SIG-M5 (cell line): ENCODE results near the gene SORT1.
"Not testable (repeated sequence)": the region's sequence is repeated elsewhere in the genome, so short reads cannot be mapped to it uniquely, and the experiment has no call there.

ENCODE experiments used
- DNase-seq: peaks from one replicate; lab custom pipeline; 2025; lab: John Stamatoyannopoulos, UW

The SORT1 gene

DNA sequence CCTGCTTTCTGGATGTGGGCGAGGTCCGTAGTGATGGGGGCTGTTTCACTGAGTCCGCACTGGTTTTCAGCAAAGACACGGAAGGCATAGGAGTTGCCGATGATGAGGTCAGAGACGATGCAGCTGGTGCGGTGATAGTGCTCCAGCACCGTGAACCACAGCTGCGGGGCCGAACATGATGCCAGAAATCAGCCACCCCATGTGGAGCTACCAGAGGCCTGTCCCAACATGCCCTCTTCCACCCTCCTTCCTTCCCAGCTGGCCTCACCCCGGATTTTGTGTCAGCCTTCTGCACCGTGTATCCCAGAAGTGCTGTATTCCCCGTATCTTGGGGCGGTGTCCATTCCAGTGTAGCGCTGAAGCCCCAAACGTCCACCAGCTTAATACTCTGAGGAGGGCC is 100.9 kb downstream of the SORT1 start:
- DNase-seq = no peak

DNA sequence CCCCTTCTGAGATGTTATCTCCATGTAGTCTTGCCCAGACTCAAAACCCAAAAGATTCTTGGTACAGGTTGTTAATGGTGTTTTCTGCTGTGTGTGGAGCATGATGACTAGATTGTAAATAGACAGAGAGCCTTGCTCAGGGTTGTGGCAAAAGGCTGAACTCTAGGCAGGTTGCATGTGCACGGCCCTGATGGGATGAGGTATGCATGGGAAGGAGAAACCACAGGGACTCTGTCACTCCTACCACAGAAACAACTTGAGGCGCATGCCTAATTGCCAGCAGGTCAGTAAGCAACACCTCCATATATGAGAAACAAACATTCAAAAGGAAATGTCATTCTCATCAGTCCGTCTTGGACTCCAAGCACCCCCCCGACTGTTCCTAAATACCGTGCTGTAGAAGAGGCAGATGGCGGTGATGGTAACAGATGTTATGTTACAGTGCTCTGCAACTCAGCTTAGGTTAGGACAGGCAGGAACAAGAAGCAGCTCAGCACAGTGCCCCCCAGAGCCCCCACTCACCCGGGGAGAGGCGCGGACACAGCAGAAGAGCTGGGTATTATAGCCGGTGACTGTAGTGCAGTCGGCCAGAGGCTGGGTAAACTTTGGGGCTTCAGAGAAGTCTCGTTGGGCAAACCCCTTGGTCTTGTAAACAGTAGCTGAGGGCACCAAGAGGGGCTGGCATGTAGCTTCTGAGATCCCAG is 101.9 kb downstream of the SORT1 start:
- no peak for DNase-seq

DNA sequence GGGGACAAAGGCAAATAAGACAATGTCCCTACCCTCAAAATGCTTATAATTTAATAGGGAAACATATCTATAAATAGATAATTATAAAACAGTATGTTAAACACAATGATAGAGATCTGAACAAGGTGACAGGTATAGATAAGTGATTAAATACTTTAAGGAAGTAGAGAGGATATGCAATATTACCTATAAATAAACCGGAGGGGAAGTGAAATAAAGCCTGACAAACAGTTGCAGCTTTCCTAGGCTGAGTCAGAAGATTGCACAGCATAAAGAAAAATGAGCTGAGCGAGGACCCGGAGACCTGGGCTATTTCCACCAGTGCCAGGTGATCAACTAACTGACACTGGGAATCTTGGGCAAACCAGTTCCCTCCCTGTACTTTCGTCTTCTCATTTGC is 103.2 kb downstream of the SORT1 start:
- no peak for DNase-seq

DNA sequence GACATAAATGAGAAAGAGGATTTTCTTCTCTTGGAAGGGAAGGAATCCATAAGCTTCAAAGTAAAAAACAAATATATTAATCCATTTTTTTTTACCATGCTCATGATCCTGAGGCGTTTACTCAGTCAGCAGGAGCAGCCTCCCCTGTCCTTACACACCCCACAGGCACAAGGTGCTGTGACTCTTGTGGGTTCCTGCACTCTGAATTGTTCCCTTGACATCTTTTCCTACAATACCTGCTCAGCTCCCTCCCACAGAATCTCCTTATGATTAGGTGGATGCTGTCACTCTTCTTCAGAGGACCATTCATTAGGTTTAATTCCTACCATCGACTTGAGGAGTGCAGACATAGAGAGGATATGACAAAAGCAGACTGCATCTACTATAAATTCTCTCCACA is 104.7 kb downstream of the SORT1 start:
- no peak for DNase-seq

DNA sequence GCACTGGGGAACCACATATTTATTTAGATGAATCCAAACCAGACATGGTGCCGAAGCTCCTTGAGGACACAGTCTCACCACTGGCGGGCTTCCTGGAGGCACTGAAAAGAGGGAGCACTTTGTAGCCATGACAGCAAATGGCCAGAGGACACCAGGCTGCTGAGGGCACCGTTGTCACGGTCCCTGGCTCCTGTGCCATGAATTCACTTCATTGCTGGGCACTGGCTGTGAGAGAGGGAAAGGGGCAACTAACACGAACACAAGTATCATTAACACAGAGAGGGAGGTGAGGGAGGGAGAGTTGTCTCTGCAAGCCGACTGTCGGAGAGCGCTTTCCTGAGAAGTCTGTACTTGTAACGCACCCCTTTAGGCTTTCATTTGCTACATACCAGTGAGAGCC is 105.4 kb downstream of the SORT1 start:
- DNase-seq = no peak

DNA sequence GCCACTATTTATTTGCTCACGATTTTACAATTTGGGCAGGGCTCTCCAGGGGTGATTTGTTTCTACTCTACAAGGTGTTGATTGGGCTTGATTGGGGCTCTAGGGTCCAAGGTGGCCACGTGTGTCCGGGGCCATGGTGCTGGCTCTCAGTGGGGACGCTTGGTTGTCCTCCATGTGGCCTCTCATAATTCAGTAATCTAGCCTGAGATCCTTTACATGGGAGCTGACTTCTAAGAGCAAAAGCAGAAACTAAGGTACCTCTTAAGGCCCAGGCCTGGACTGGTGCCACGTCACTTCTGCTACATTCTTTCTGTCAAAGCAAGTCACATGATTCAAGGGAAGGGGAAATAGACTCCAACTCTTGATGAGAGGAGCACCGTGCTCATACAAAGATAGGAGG is 106.7 kb downstream of the SORT1 start:
- peak; percentile 33 for DNase-seq

DNA sequence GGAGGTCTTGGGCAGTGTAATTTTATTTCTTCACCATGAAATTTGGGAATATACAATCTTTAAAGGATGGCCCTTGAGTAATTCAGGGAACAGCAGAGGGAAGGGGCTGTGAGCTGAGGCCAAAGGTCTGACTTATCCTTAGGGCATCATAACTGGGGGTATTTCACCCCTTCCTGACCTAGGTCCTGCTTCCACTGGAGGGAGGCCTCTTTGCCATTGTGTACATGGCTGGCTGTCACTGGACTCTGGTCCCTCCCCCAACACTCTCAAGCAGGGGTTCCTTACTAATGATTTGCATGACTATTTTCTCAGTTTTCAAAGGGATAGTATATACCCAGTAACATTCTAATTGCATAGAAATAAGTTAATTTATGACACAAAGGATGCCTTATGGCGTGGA is 107.6 kb downstream of the SORT1 start:
- no peak for DNase-seq

DNA sequence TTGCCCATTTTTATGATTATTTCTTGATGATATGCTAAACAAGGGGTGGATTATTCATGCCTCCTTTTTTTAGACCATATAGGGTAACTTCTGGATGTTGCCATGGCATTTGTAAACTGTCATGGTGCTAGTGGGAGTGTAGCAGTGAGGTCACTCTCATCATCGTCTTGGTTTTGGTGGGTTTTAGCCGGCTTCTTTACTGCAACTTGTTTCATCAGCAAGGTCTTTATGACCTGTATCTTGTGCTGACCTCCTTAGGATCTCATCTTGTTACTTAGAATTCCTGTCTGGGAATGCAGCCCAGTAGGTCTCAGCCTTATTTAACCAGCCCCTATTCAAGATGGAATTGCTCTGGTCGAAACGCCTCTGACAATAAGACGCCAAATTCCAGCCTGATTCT is 111.0 kb downstream of the SORT1 start:
- not testable (repeated sequence) for DNase-seq

DNA sequence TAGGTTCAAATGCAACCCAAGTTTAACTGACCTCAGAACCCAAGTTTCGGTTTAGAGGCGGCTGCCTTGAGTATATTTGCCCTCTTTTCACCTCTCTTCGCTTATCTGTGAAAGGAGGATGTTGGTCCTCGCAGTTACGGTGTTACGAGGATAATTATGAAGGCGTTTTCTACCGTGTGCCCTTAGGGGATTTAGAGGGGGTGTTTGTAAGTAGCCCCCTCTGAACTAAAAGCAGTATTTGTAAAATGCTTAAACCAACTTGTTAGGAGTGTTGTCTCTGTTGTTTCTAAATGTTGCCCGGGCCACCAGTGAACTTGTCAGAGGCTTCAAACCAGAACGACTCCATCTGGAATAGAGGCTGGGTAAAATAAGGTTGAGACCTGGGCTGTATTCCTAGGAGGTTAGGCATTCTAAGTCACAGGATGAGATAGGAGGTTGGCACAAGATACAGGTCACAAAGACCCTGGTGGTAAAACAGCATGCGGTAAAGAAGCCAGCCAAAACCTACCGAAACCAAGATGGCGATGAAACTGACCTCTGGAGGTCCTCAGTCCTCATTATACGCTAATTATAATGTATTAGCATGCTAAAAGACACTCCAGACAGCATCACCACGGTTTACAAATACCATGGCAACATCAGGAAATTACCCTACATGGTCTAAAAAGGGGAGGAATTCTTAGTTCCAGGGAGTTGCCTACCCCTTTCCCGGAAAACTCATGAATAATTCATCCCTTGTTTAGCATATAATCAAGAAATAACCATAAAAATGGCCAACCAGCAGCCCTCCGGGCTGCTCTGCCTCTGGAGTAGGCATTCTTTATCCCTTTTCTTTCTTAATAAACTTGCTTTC is 113.7 kb downstream of the SORT1 start:
- no peak for DNase-seq

DNA sequence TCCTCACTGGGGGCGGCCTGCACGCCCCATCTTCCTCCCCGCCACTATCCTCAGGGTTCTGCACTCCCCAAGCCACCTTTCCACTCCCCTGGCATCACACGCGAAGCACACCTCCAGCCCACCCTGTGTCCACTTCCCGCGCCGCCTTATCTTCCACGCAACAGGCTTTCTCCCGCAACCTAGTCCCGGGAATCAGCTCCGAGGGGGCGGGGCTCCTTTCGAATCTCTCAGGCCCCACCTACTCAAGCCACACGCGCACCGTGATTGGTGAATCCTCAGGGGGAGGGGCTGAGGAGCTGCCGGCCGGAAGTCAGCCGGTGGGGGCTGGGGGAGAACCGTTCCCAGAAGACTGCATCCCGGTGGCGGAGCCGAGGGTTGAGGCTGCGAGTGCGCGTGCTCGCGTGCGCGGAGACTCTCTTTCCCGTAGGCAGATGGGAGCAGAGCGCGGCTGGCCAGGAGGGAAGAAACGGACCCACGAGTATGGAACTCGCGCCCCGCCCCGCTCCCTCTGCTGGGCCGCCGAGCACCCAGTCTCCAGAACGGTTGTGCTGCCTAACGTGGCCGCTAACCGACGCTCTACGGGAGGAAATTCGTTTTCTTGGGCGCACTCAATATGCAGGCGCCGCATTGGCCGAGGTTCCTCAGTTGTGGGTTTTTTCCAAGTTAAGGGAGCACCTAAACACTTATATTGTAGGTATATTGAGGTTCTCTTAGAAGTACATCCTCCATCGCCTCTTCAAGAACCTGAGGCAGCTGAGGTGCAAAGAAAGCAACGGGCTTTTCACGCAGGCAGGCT is 114.6 kb downstream of the SORT1 start, which contains the start of gene PSRC1:
Gene PSRC1, minus strand, starts transcription at position 194 of the 796 bp plus-strand sequence.
- peak; percentile 53 for DNase-seq

DNA sequence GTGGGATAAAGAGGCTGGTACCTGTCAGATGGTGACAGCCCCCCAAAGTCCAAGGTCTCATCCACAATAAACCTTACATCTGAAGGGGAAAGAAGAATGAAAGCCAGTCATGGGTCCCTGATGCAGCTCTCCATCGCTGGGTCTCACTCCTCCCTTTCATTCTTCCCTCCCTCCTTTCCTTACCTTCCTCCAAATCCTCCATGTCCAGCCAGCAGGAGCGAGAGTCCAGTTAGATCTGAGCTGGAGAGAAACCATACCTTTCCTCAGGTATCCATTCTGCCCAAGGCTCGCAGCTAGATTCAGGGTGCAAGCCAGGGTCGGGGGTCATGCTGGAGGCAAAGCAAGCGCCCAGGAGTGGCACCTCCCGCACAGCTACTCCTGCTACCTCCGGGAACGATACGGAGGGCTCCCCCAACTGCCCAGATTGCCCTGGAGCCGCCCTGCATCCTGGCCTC is 115.2 kb downstream of the SORT1 start:
- no peak for DNase-seq

DNA sequence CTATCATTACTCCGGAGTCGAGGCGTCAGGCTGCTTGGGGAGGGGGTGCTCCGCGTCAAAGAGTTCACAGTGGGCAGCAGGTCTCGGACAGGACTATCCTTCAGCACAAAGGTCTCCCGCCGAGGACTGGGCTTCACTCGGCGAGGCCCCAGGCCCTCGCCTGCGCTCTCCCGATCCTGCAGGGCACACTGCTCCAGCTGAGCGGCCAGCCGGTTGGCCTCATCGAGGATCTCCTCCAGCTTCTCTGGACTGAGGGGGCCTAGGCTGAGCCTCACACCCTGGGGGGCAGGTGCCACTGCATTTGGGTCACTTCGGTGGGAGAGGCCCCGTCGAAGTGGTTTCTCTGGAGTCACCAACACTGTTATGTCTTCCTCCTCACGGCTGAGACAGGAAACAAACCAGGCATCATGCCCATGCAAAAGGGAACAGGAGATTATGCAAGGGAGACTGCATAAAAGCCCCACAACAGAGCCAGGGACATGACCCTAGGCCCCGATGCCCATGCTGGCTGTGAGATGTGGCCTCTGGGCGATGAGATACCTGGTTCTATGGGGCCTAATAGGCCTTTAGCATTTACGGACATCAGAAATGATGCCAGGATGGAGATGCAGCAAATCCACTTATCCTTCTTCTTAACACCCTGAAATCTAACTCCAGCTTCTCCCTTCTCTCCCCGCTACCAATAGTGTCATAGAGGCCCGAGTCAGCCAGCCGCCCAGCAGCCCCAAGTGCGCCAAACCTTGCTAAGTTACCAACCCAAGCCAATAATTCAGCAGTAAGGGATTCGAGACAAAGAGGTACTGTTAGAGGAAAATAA is 115.8 kb downstream of the SORT1 start:
- no peak for DNase-seq

DNA sequence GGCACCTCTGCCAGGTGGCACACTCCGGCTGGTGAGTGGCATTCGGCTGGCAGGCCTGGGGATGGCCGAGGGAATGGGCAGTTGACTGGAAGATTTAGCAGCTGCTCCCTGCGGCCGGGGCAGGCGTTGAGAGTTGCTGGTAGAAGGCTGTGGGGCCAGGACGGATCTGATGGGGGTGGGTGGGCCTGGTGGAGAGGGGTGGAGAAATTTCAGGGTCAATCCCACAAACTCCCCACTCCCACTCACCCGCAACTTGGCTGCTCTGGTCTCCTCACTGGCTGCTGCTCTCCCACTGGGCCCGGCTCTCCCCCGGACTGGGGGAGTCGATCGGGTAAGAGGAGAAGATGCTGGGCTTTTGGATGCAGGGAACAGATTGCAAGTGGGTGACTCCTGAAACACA is 116.9 kb downstream of the SORT1 start:
- DNase-seq = no peak

DNA sequence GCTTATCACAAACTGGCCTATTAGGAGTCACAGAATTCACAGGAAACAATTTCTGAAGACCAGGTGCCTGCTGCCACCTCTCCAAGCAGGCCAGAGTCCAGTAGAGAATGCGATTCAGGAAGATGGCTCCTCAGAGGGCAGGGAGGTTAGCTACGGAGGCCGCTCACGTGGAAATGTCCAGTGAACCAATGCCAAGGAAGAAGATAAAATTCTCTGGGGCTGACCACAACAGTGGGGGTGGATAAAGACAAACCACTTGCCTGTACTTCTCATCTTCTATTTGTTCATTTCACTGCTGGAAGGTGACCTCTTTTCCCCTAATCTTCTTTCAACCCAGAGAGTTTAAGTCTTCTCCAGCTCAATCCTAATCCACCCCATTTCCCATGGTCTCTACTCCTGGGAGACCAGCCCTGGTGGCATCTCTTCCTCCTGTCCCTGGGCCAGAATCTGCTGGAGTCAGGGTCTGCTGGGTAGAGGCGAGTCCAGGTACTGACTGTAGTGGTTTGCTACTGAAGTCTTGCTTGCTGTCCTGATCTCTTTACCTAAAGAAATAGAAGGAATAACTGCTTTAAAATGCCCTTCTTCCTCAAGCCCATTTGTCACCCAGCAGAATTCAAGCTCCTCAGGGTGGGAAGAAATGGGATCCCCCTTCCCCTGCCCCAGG is 118.0 kb downstream of the SORT1 start:
- DNase-seq = no peak

DNA sequence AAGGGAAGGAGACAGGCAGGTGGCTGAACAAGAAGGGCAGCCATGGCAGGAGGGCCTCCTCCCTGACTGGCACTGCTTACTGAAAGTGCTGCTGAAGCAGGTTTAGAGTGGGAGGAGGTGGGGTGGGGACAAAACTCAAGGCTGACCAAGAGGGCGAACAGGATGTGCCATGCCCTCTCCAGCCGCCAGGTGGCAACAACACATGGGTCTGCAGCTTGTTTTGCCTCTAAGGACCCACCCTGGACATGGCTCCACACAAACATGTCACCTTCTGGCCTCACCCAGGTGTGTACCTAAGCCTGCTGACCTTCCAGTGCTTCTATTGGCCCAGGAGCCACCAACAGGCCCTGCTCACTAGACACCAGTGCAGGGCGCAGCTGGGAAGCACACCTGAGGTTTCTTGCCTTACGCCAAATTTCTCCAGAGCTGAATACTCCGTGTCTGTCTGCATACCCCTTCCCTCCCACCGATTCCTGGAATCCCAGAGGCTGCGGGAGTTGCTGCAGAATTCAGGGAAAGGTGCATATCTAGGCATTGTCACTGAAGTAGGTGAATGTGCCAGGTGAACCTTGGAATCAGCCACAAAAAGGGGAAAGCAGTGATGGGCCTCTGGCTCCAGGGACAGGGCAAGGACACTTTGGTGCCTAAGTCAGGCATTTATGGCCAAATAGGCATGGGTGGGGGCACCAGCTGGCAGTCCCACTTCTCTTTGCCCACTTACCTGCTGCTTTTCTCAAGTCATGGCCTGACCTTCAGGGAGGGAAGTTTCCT is 120.1 kb downstream of the SORT1 start:
- DNase-seq = no peak

DNA sequence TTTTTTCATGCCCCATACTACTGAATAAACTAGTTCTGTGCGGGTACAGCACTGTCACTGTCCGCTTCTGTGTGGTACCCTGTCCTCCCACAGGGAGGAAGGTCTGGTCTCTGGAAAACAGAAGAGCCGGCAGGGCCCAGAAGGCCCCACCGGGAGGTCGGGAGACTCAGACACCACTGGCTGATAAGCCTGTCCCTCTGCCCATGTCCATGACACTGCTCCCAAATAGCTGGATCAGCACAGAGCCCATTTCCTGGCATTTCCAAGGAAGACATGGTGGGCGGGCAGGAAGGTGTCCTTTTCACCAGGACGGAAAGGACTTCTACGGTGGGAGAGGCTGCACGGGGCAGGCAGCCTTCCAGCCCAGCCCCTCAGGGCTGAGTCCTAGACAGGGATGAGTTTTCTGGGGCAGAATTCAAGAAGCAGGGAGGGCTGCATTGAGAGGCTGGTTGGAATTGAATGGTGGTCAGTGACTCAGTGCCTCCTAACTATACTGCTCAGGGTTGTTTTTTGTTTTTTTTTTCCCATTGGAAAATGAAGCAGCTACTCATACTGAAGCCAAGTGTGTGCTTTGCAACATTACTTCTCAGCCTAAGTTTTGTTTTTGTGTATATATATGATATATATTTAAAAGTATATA is 121.9 kb downstream of the SORT1 start:
- no peak for DNase-seq

DNA sequence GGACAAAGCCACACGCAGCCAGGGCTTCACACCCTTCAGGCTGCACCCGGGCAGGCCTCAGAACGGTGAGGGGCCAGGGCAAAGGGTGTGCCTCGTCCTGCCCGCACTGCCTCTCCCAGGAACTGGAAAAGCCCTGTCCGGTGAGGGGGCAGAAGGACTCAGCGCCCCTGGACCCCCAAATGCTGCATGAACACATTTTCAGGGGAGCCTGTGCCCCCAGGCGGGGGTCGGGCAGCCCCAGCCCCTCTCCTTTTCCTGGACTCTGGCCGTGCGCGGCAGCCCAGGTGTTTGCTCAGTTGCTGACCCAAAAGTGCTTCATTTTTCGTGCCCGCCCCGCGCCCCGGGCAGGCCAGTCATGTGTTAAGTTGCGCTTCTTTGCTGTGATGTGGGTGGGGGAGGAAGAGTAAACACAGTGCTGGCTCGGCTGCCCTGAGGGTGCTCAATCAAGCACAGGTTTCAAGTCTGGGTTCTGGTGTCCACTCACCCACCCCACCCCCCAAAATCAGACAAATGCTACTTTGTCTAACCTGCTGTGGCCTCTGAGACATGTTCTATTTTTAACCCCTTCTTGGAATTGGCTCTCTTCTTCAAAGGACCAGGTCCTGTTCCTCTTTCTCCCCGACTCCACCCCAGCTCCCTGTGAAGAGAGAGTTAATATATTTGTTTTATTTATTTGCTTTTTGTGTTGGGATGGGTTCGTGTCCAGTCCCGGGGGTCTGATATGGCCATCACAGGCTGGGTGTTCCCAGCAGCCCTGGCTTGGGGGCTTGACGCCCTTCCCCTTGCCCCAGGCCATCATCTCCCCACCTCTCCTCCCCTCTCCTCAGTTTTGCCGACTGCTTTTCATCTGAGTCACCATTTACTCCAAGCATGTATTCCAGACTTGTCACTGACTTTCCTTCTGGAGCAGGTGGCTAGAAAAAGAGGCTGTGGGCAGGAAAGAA is 122.9 kb downstream of the SORT1 start:
- no peak for DNase-seq

DNA sequence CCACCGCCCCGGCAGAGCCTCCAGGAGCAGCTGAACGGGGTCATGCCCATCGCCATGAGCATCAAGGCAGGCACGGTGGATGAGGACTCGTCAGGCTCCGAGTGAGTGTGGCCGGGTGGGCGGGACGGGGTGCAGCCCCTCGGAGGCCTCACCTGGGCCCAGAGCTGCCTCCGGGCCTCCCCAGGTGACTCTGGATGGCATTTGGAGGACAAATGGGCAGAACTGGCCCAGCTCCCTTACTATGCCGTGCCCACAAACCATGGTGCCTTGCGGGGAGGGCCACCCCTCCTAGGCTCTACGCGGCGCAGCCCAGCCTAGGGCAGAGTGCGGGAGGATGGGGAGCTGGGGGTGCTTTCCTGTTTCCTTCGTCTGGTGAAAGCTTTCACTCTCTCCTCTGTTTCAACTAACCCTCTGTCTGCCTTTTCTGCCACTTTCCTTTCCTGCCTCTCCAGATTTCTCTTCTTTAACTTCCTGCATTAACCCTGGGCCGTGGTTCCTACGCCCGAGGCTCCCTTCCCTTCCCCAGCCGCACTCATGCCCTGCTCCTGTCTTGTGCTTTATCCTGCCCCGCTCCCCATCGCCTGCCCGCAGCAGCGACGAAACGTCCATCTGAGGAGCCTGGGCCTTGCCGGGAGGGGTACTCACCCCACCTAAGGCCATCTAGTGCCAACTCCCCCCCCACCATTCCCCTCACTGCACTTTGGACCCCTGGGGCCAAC is 124.0 kb downstream of the SORT1 start:
- no peak for DNase-seq
